OCI-LY7 (cell line): ENCODE measurements around the gene CER1. TPM values are rescaled to one million over a fixed set of nuclear protein-coding genes. Genes with fewer than 3 reads are reported as not detected.

ENCODE experiments used
- BruUV-seq: library from RNA; stranded (reverse); fragments of 400-500 nt; replicated peaks from 2 replicates; lab custom pipeline; 2021; lab: Mats Ljungman, UMichigan
- CTCF ChIA-PET: fragments of 300-600 bp; sonication (Branson Sonifier 250); formaldehyde crosslinking; loops from one replicate; lab custom pipeline; 2022; ENCODE audit warnings: antibody characterized with exemption; ENCODE audit not compliant: unreplicated experiment; lab: Charles Lee
- POLR2A ChIA-PET: fragments of 300-600 bp; sonication (Branson Sonifier 250); formaldehyde crosslinking; loops from one replicate; lab custom pipeline; 2022; ENCODE audit warnings: antibody characterized with exemption; lab: Charles Lee
- DNase-seq: peaks from one replicate; pipeline ENCODE4 v3.0.0-alpha.2; 2015; ENCODE audit warnings: low spot score
- H2AFZ ChIP-seq: fragments of 200-600 bp; sonication (generic), shearing (Covaris generic); 2 replicates; pipeline ENCODE4 v1.6.1; 2014; ENCODE audit warnings: mild to moderate bottlenecking, antibody characterized with exemption, low read length, moderate library complexity
- H3K27ac ChIP-seq: fragments of 200-600 bp; sonication (generic); 2 replicates; pipeline ENCODE4 v1.5.1; 2014; ENCODE audit warnings: mixed run types, low read depth, mild to moderate bottlenecking, moderate library complexity, low read length, inconsistent platforms; ENCODE audit not compliant: poor library complexity, severe bottlenecking
- H3K36me3 ChIP-seq: fragments of 200-600 bp; sonication (generic); 2 replicates; pipeline ENCODE4 v1.6.1; 2014; ENCODE audit warnings: mild to moderate bottlenecking, antibody characterized with exemption, low read length, moderate library complexity, mixed read lengths; ENCODE audit not compliant: insufficient read depth
- H3K4me1 ChIP-seq: fragments of 200-600 bp; sonication (generic); 2 replicates; pipeline ENCODE4 v1.5.1; 2014; ENCODE audit warnings: mild to moderate bottlenecking, low read length; ENCODE audit not compliant: insufficient read depth, poor library complexity, severe bottlenecking
- H3K4me2 ChIP-seq: fragments of 200-600 bp; sonication (generic); 2 replicates; pipeline ENCODE4 v1.6.1; 2014; ENCODE audit warnings: mild to moderate bottlenecking, low read length
- H3K4me3 ChIP-seq: fragments of 200-600 bp; sonication (generic); 2 replicates; pipeline ENCODE4 v1.5.1; 2014; ENCODE audit warnings: mild to moderate bottlenecking, low read depth, low read length; ENCODE audit not compliant: poor library complexity, severe bottlenecking
- H3K79me2 ChIP-seq: fragments of 200-600 bp; sonication (generic); 2 replicates; pipeline ENCODE4 v1.6.1; 2016; ENCODE audit warnings: low read depth, mild to moderate bottlenecking, low read length, moderate library complexity, mixed read lengths; ENCODE audit not compliant: insufficient read depth
- H3K9me2 ChIP-seq: fragments of 200-600 bp; sonication (generic); 2 replicates; pipeline ENCODE4 v1.6.1; 2016; ENCODE audit warnings: mild to moderate bottlenecking, low read length, mixed read lengths; ENCODE audit not compliant: insufficient read depth
- H3K9me3 ChIP-seq: fragments of 200-600 bp; sonication (generic); 2 replicates; pipeline ENCODE4 v1.6.1; 2014; ENCODE audit warnings: mild to moderate bottlenecking, mixed run types, low read length, mixed read lengths
- H4K20me1 ChIP-seq: fragments of 200-600 bp; sonication (generic); 2 replicates; pipeline ENCODE4 v1.6.1; 2014; ENCODE audit warnings: mild to moderate bottlenecking, antibody characterized with exemption, low read length, moderate library complexity, mixed read lengths; ENCODE audit not compliant: insufficient read depth
- CTCF ChIP-seq: fragments of 200-600 bp; sonication (generic); conservative IDR thresholded peaks from 2 replicates; pipeline ENCODE4 v1.5.1; 2014; ENCODE audit warnings: mild to moderate bottlenecking, antibody characterized with exemption, low read length, moderate library complexity, mixed read lengths
- EZH2phosphoT487 ChIP-seq: fragments of 200-600 bp; sonication (generic); IDR thresholded peaks from 2 replicates; pipeline ENCODE4 v1.6.1; 2018; ENCODE audit warnings: low read depth, borderline replicate concordance, mild to moderate bottlenecking, mixed run types, antibody characterized with exemption, low read length, moderate library complexity, mixed read lengths
- intact Hi-C: fragments of 100-400 bp; cut with micrococcal nuclease; formaldehyde crosslinking; loops from one replicate; pipeline ENCODE4 v1.10.0; 2022; ENCODE audit not compliant: unreplicated experiment
- total RNA-seq, 2 experiments: library from RNA; depleted of rRNA in 1 of 2; stranded (reverse); fragments of >200 nt in 1 of 2; shearing (Covaris generic) in 1 of 2; gene quantifications; 2 replicates each; pipeline ENCODE4 v1.2.3, GENCODE V29; 2014 to 2022

The CER1 gene
- total RNA-seq, 2 experiments from 2014 or later: not detected

DNA sequence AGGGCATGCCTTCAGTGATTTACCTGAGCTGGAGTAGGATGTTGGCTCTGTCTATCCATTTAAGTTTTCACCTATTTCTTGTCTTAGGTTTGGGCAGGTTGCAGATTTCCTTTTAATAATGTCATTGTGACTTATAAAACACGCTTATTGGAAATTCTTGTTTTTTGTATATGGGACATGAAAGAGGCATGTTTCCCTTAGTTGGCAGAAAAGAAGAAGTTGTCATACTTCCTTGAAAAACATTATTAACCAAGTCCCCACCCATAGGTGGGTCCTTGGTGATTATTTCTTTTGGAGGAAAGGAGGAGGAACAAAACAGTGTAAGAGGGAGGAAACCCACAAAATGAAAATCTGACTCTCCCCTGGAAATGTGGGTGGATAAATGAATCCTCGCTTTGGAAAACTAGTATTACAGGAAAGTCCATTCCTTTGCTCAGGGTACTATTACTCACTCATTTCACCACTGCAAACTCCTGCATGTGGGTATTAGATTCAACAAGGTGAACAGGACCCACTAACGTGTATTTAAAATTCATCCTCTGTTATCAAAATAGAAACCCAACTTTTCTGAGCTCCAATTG is 9.3 kb downstream of the CER1 start:
- Histone ChIP-seq H3K4me3 (no peak overlapping the region), H4K20me1 (no peaks in the 10 kb centered on the region), H3K9me2 (no peaks in the 10 kb centered on the region), H3K4me2 (no peak overlapping the region), H3K36me3 (no peaks in the 10 kb centered on the region), H3K9me3 (0 out of 2 replicates have a peak, but pooled peaks cover 5% of the 10 kb centered on the region), H2AFZ (no peak overlapping the region), H3K79me2 (no peaks in the 10 kb centered on the region), H3K4me1 (no peaks in the 10 kb centered on the region), H3K27ac (no peak overlapping the region)
- TF ChIP-seq CTCF (no peak), EZH2phosphoT487 (no peak)
- no TSS peak for BruUV-seq
- POLR2A ChIA-PET: interaction anchor here (1.2 kb wide), 1 partner anchor 10 kb away, joined by 3 read pairs; the partner anchor contains the start of gene CER1
- intact Hi-C loops: no loop called here
- CTCF ChIA-PET: no interaction called here
- DNase-seq: no peak

DNA sequence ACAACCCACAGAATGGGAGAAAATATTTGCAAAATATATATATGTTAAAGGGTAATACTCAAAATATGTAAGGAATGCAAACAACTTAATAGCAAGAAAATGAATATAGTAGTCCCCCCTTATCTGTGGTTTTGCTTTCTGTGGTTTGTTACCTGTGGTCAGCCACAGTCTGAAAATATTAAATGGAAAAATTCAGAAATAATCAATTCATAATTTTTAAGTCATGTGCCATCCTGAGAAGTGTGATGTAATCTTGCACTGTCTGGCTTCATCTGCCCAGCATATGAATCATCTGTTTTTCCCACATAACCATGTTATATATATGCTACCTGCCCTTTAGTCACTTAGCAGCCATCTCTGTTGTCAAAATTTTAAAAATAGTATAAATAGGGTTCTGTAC is 11.7 kb downstream of the CER1 start:
- no peak overlapping the region for H3K4me2 ChIP-seq
- ChIA-PET POLR2A (interaction anchor here (0.9 kb wide), 1 partner anchor 20 kb away, joined by 3 read pairs; no protein-coding TSS in a partner anchor), CTCF (no interaction called here)
- BruUV-seq: no TSS peak
- no peaks in the 10 kb centered on the region for H3K9me2 ChIP-seq
- H3K27ac ChIP-seq: no peak overlapping the region
- peaks cover 27% of the 10 kb centered on the region; the same call in 1 of the 2 replicates for H3K9me3 ChIP-seq
- no peak overlapping the region for H3K4me3 ChIP-seq
- H3K36me3 ChIP-seq: no peaks in the 10 kb centered on the region
- TF ChIP-seq CTCF (no peak), EZH2phosphoT487 (no peak)
- no peaks in the 10 kb centered on the region for H3K79me2 ChIP-seq
- intact Hi-C loops: no loop called here
- DNase-seq: no peak
- no peak overlapping the region for H2AFZ ChIP-seq
- no peaks in the 10 kb centered on the region for H4K20me1 ChIP-seq
- no peaks in the 10 kb centered on the region for H3K4me1 ChIP-seq

DNA sequence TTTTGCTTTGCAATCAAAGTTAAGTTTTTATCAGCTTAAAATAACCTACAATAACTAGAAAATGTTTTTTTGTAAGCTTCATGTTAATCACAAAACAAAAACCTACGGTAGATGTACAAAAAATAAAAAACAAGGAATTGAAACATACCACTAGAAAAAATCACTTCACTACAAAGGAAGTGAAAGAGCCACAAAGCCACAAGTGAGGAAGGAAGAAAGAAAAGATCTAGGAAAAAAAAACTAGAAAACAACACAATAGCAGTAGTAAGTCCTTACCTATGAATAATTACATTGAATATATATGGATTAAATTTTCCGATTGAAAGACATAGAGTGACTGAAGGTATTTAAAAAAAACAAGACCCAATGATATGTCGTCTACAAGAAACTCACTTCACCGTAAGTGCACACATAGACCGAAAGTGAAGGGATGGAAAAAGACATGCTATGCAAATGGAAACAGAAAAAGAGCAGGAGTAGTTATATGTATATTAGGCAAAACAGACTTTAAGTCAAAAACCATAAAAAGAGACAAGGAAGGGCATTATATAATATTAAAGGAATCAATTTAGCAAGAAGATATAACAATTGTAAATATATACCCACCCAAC is 15.9 kb downstream of the CER1 start:
- Histone ChIP-seq H3K4me1 (no peaks in the 10 kb centered on the region), H3K9me2 (no peaks in the 10 kb centered on the region), H3K27ac (no peak overlapping the region), H3K36me3 (no peaks in the 10 kb centered on the region), H2AFZ (no peak overlapping the region), H4K20me1 (no peaks in the 10 kb centered on the region), H3K79me2 (no peaks in the 10 kb centered on the region), H3K4me2 (no peak overlapping the region), H3K9me3 (peaks cover 45% of the 10 kb centered on the region), H3K4me3 (no peak overlapping the region)
- ChIA-PET POLR2A (interaction anchor here (1.1 to 1.7 kb wide), 2 partner anchors 13 to 18 kb away, joined by 4 to 6 read pairs; partner anchors contain the start of gene ZDHHC21), CTCF (no interaction called here)
- DNase-seq: peak; percentile 24
- intact Hi-C loops: no loop called here
- BruUV-seq: no TSS peak
- TF ChIP-seq CTCF (no peak), EZH2phosphoT487 (no peak)
